Progenitor cell of endocrine pancreas (in vitro differentiated cells): ENCODE measurements around the gene C20orf202. TPM values are rescaled to one million over a fixed set of nuclear protein-coding genes. Genes with fewer than 3 reads are reported as not detected.

Experiments used
- DNase-seq: peaks from one replicate; pipeline ENCODE4 v3.0.0; 2021; ENCODE audit warnings: low spot score; ENCODE audit not compliant: unreplicated experiment
- H3K27ac Mint-ChIP-seq: 2 replicates; pipeline ENCODE4 v1.8.0; 2021; ENCODE audit warnings: mild to moderate bottlenecking, moderate library complexity, mixed read lengths
- H3K27me3 Mint-ChIP-seq: 2 replicates; pipeline ENCODE4 v1.8.0; 2021; ENCODE audit warnings: mixed read lengths
- H3K36me3 Mint-ChIP-seq: 2 replicates; pipeline ENCODE4 v1.8.0; 2022; ENCODE audit warnings: mixed read lengths; ENCODE audit not compliant: insufficient read depth
- H3K4me1 Mint-ChIP-seq: 2 replicates; pipeline ENCODE4 v1.8.0; 2021; ENCODE audit warnings: low read depth, mixed read lengths
- H3K4me3 Mint-ChIP-seq: 2 replicates; pipeline ENCODE4 v1.8.0; 2021; ENCODE audit warnings: low read depth, mild to moderate bottlenecking, moderate library complexity, mixed read lengths
- H3K9me3 Mint-ChIP-seq: 2 replicates; pipeline ENCODE4 v1.8.0; 2021; ENCODE audit warnings: low read depth, mixed read lengths
- CTCF ChIP-seq: fragments of 200-600 bp; sonication (generic); IDR thresholded peaks from one replicate; pipeline ENCODE4 v1.5.0; 2021; ENCODE audit warnings: antibody characterized with exemption, mild to moderate bottlenecking; ENCODE audit not compliant: unreplicated experiment
- total RNA-seq: library from RNA; stranded (reverse); gene quantifications from 2 replicates; pipeline ENCODE4 v1.2.1, GENCODE V29; 2021

The C20orf202 gene
- total RNA-seq, 1 donor from 2014 or later, result 0.26 TPM

GRCh38 chr20:1198751-1199150 is 4.5 kb upstream of the C20orf202 start:
- H3K4me3 Mint-ChIP-seq, result no peak overlapping the region
- peaks cover 9% of the 10 kb centered on the region for H3K27me3 Mint-ChIP-seq
- no peak for TF ChIP-seq CTCF
- H3K27ac Mint-ChIP-seq, result no peak overlapping the region
- H3K9me3 Mint-ChIP-seq, result no peaks in the 10 kb centered on the region
- no peaks in the 10 kb centered on the region for H3K36me3 Mint-ChIP-seq
- no peaks in the 10 kb centered on the region for H3K4me1 Mint-ChIP-seq
- DNase-seq, result no peak

- Mint-ChIP-seq H3K27me3 (peaks cover 9% of the 10 kb centered on the region), H3K4me1 (no peaks in the 10 kb centered on the region), H3K4me3 (no peak overlapping the region), H3K36me3 (no peaks in the 10 kb centered on the region), H3K9me3 (no peaks in the 10 kb centered on the region), H3K27ac (no peak overlapping the region)
- TF ChIP-seq CTCF, result no peak
- no peak for DNase-seq
Observed at GRCh38 chr20:1199212-1199873, 3.9 kb upstream of the C20orf202 start.

- no peak for DNase-seq
- Mint-ChIP-seq H3K9me3 (no peaks in the 10 kb centered on the region), H3K27ac (no peak overlapping the region), H3K4me1 (no peaks in the 10 kb centered on the region), H3K4me3 (no peak overlapping the region), H3K27me3 (peaks cover 9% of the 10 kb centered on the region), H3K36me3 (no peaks in the 10 kb centered on the region)
- TF ChIP-seq CTCF, result no peak
Observed at GRCh38 chr20:1199964-1200363, 3.3 kb upstream of the C20orf202 start.

GRCh38 chr20:1203630-1204029 is 376 bp downstream of the C20orf202 start:
- H3K27me3 Mint-ChIP-seq, result peaks cover 18% of the 10 kb centered on the region
- H3K4me1 Mint-ChIP-seq, result no peaks in the 10 kb centered on the region
- H3K27ac Mint-ChIP-seq, result no peak overlapping the region
- H3K4me3 Mint-ChIP-seq, result no peak overlapping the region
- H3K9me3 Mint-ChIP-seq, result no peaks in the 10 kb centered on the region
- TF ChIP-seq CTCF, result no peak
- H3K36me3 Mint-ChIP-seq, result no peaks in the 10 kb centered on the region
- DNase-seq, result no peak

GRCh38 chr20:1204113-1204512 is 859 bp downstream of the C20orf202 start:
- H3K27ac Mint-ChIP-seq, result no peak overlapping the region

More at GRCh38 chr20:1204113-1204512, 859 bp downstream of the C20orf202 start:
- Mint-ChIP-seq H3K27me3 (peaks cover 19% of the 10 kb centered on the region), H3K9me3 (no peaks in the 10 kb centered on the region), H3K4me1 (no peaks in the 10 kb centered on the region), H3K36me3 (no peaks in the 10 kb centered on the region), H3K4me3 (no peak overlapping the region)
- DNase-seq, result no peak
- TF ChIP-seq CTCF, result no peak
